Fibroblast of pulmonary artery (primary cell): ENCODE results near the gene BCL7A.

ENCODE experiments used
- DNase-seq: peaks from one replicate; pipeline ENCODE4 v3.0.0-alpha.2; 2010; ENCODE audit warnings: low read depth
- H3K4me3 ChIP-seq: replicated peaks from 2 replicates; pipeline ENCODE4 v1.5.1; 2011; ENCODE audit warnings: low read depth, mild to moderate bottlenecking, control low read depth, low read length, moderate library complexity
- TF ChIP-seq, protein P1 (sequence below): IDR thresholded peaks from 2 replicates; pipeline ENCODE4 v1.5.1; 2011; ENCODE audit warnings: mild to moderate bottlenecking, control low read depth, low read length, inconsistent platforms; ENCODE audit errors: missing control alignments

BCL7A gene

DNA sequence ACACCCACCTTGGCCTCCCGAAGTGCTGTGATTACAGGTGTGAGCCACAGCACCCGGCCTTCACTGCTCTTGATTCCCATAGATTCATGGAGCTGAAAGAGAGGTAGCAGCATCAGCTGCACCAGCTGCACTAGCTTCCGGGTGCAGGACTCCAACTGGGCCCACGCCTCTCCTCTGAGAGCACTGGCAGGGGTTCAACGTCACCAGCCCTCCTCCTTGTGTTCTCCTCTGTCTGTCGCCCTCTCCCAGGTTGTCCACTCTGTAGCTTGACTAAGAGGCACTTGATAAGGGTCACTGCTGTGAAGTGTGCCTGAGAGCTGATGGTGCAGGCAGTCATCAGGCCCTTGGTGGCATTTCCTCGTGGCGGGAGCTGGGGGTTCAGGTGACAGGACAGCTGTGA lies 85.2 kb downstream of the BCL7A start:
- no peak overlapping the region for H3K4me3 ChIP-seq
- TF ChIP-seq, protein P1, sequence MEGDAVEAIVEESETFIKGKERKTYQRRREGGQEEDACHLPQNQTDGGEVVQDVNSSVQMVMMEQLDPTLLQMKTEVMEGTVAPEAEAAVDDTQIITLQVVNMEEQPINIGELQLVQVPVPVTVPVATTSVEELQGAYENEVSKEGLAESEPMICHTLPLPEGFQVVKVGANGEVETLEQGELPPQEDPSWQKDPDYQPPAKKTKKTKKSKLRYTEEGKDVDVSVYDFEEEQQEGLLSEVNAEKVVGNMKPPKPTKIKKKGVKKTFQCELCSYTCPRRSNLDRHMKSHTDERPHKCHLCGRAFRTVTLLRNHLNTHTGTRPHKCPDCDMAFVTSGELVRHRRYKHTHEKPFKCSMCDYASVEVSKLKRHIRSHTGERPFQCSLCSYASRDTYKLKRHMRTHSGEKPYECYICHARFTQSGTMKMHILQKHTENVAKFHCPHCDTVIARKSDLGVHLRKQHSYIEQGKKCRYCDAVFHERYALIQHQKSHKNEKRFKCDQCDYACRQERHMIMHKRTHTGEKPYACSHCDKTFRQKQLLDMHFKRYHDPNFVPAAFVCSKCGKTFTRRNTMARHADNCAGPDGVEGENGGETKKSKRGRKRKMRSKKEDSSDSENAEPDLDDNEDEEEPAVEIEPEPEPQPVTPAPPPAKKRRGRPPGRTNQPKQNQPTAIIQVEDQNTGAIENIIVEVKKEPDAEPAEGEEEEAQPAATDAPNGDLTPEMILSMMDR: no peak
- no peak for DNase-seq

DNA sequence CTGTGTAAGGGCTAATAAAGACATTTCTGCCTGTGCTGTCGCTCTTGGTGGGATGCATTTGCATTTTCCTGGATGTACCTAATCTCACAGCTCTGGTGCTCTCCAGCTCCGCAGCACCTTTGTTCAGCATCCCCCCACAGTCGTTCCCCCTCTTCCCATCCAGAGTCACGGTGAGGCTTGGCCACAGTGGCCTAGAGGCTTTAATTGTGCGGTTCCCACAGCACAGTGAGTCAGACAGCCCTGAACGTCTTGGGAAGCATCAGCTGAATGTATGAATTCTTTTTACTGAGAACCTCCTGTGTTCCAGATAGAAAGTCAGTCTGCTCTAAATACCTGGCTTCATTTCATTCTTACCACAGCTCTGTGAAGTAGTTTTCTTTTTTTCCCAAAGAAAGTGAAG lies 85.6 kb downstream of the BCL7A start:
- TF ChIP-seq, protein P1: no peak
- no peak for DNase-seq
- no peak overlapping the region for H3K4me3 ChIP-seq

DNA sequence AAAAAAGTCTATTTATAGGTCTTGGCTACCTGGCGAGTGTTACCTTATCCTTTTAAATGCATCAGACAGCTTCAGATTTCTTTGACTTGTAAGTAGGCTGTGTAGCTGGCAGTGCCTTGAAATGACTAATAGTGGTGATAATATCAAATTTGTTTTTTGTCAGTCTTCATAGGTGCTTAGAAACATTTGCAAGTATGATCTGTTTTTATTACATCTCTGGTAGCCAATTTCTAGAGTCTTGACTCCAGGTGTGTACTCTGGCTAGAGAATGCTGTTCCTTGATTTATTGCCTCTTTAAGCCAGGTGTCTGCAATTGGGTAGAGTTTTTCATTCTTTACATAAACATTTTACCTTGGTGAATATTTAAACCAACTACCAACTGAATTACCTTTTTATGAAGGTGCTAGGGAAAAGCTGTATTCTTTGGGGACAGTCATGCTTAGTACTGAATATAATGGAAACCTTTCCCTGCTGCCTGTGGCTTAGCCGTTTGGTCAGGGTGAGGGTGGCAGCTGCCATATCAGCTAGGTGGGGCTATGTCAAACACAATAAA lies 89.5 kb downstream of the BCL7A start:
- DNase-seq: no peak
- TF ChIP-seq, protein P1: no peak
- no peak overlapping the region for H3K4me3 ChIP-seq
